ENCODE data around the gene KLHL22. TPM values are rescaled to one million over a fixed set of nuclear protein-coding genes. Genes with fewer than 3 reads are reported as not detected.

The KLHL22 gene
- total RNA-seq, 1 experiment from 2014 or later = 14.5 TPM

GRCh38 chr22:20426259-20426615 lies 69.4 kb downstream of the KLHL22 start:
- TF ChIP-seq REST (IDR thresholded peaks at IDR 0.05; ENCODE audit: insufficient read depth in 1 of 2, low read depth in 2 of 2, low read length in 1 of 2) = no peak
- TF ChIP-seq POLR2AphosphoS5 (IDR thresholded peaks at IDR 0.05; ENCODE audit: low read depth, low read length) = no peak
- TF ChIP-seq TCF7L2 (IDR thresholded peaks at IDR 0.05; ENCODE audit: low read depth, low read length) = no peak
- TF ChIP-seq SIN3A (IDR thresholded peaks at IDR 0.05; ENCODE audit: borderline replicate concordance, insufficient read depth, low read depth, low read length) = no peak
- no peak for TF ChIP-seq CTCF (IDR thresholded peaks at IDR 0.05)
- H3K36me3 ChIP-seq (ENCODE audit: control insufficient read depth, insufficient read depth, low read length) = no peaks in the 10 kb centered on the region
- no peak for ATAC-seq
- H3K4me1 ChIP-seq (ENCODE audit: control insufficient read depth, insufficient read depth, low read length) = no peaks in the 10 kb centered on the region; the same call in 1 of the 2 replicates
- no peak for DNase-seq (ENCODE audit: low read depth, low spot score)
- H3K27me3 ChIP-seq (ENCODE audit: control insufficient read depth, insufficient read depth, low read length) = no peaks in the 10 kb centered on the region
- intact Hi-C loops (cut with micrococcal nuclease; ENCODE audit: unreplicated experiment) (no loop called here), in situ Hi-C loops (cut with HindIII; ENCODE audit: low pct_unique_long_range_greater_than_20kb, low sequenced_read_pairs) (no loop called here)
- no peaks in the 10 kb centered on the region for H3K9me3 ChIP-seq (ENCODE audit: control insufficient read depth, insufficient read depth, low read depth, low read length)
- no TSS peak for BruUV-seq (replicated peaks)
- ChIA-PET POLR2A (no interaction called here), CTCF (no interaction called here)
- H3K27ac ChIP-seq (ENCODE audit: low read length) = no peak overlapping the region
- H3K4me3 ChIP-seq (ENCODE audit: low read depth in 2 of 2, low read length in 2 of 2) = no peak overlapping the region

GRCh38 chr22:20425566-20426258 lies 69.9 kb downstream of the KLHL22 start:
- ChIA-PET CTCF (no interaction called here), POLR2A (no interaction called here)
- Histone ChIP-seq H3K27ac (ENCODE audit: low read length) (no peak overlapping the region), H3K9me3 (ENCODE audit: control insufficient read depth, insufficient read depth, low read depth, low read length) (no peaks in the 10 kb centered on the region), H3K27me3 (ENCODE audit: control insufficient read depth, insufficient read depth, low read length) (no peaks in the 10 kb centered on the region), H3K36me3 (ENCODE audit: control insufficient read depth, insufficient read depth, low read length) (no peaks in the 10 kb centered on the region), H3K4me1 (ENCODE audit: control insufficient read depth, insufficient read depth, low read length) (no peaks in the 10 kb centered on the region; the same call in 1 of the 2 replicates), H3K4me3 (ENCODE audit: low read depth in 2 of 2, low read length in 2 of 2) (no peak overlapping the region)
- no TSS peak for BruUV-seq (replicated peaks)
- intact Hi-C loops (cut with micrococcal nuclease; ENCODE audit: unreplicated experiment) (no loop called here), in situ Hi-C loops (cut with HindIII; ENCODE audit: low pct_unique_long_range_greater_than_20kb, low sequenced_read_pairs) (no loop called here)
- TF ChIP-seq POLR2AphosphoS5 (IDR thresholded peaks at IDR 0.05; ENCODE audit: low read depth, low read length) (no peak), SIN3A (IDR thresholded peaks at IDR 0.05; ENCODE audit: borderline replicate concordance, insufficient read depth, low read depth, low read length) (no peak), REST (IDR thresholded peaks at IDR 0.05; ENCODE audit: insufficient read depth in 1 of 2, low read depth in 2 of 2, low read length in 1 of 2) (no peak), TCF7L2 (IDR thresholded peaks at IDR 0.05; ENCODE audit: low read depth, low read length) (no peak), CTCF (IDR thresholded peaks at IDR 0.05) (no peak)
- no peak for DNase-seq (ENCODE audit: low read depth, low spot score)
- no peak for ATAC-seq

Data from Panc1 (cell line).